H1 (cell line): Measurements from ENCODE around the gene TRAPPC13. TPM values are rescaled to one million over a fixed set of nuclear protein-coding genes. Genes with fewer than 3 reads are reported as not detected.

Source experiments
- CBX8 ChIP-seq: fragments of 300-800, 300-1000 bp; sonication (generic); IDR thresholded peaks from 2 replicates; pipeline ENCODE4 v1.7.1; 2016; ENCODE audit warnings: low read depth, low read length, borderline replicate concordance
- SP1 ChIP-seq: IDR thresholded peaks from 2 replicates; pipeline ENCODE4 v1.6.1; 2011; ENCODE audit warnings: low read depth, low read length
- polyA plus RNA-seq, 7 experiments: library from polyadenylated mRNA; depleted of rRNA in 3 of 7; stranded (reverse) in 5 of 7; unstranded in 2 of 7; fragments of >200 nt in 5 of 7; fragments of 200-250 nt in 2 of 7; gene quantifications; 1 replicate in 5 of 7; 2 replicates in 1 of 7; 4 replicates in 1 of 7; pipeline versions ENCODE4 v1.2.1 to v1.2.3, GENCODE V29; 2011 to 2013; ENCODE audit warnings: missing spikeins in 2 of 7, mixed read lengths in 2 of 7
- total RNA-seq: library from RNA; stranded (reverse); fragmentation: NEBNext Ultra II Directional; extraction: Animal tissue kit (Norgen Biotek cat#: 25700); gene quantifications from 2 replicates; pipeline ENCODE4 v1.2.1, GENCODE V29; 2021

Gene TRAPPC13
- total and polyA plus RNA-seq, 2 of the 8 experiments (the other 6 are each of a cell fraction or from before 2014, with no cell fraction given), result 6.3 to 16.8 TPM

DNA sequence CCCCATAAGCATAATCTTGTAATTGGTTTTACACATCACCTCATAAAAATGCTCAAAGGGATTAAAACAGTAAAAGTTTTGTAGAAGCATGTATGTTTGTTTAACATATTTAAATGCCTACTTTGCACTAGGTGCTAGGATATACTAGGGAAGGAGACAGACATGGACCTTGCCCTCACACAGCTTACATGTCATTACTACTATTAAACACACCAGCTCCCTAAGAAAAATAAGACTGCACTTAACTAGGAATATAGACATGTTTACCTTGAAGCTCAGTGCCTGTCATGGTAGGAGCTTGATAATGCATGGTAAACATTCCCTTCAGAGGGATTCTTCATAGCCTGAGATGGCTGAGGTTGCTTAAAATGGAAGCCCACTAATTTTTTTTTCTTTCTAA lies 6.2 kb downstream of the TRAPPC13 start (continued):
- TF ChIP-seq SP1 (no peak), CBX8 (no peak)
